ENCODE measurements around the gene ZC3H7B. TPM values are rescaled to one million over a fixed set of nuclear protein-coding genes. Genes with fewer than 3 reads are reported as not detected.

Gene ZC3H7B
- polyA plus RNA-seq, 3 donors = 0.31 to 15.7 (median 0.49) TPM

- Histone ChIP-seq H3K9ac (ENCODE audit: insufficient read depth, low read length, poor library complexity, severe bottlenecking) (no peak overlapping the region), H3K36me3 (replicated peaks in 1 of 2; ENCODE audit: control insufficient read depth in 1 of 2, insufficient read depth in 2 of 2, low read length in 2 of 2) (peaks cover 10 to 16% of the 10 kb centered on the region in 2 donors), H3K4me3 (replicated peaks in 1 of 3; ENCODE audit: low read depth in 2 of 3, low read length in 3 of 3) (no peak overlapping the region), H3K9me3 (replicated peaks in 1 of 2; ENCODE audit: control insufficient read depth in 1 of 2, insufficient read depth in 1 of 2, low read length in 2 of 2) (no peaks in the 10 kb centered on the region), H3K4me1 (ENCODE audit: control insufficient read depth in 1 of 2, insufficient read depth in 2 of 2, low read length in 2 of 2) (no peaks in the 10 kb centered on the region), H3K4me2 (replicated peaks; ENCODE audit: extremely low read depth, low read length, poor library complexity, severe bottlenecking) (no peak overlapping the region), H3K27me3 (ENCODE audit: control insufficient read depth in 2 of 2, insufficient read depth in 2 of 2, low read length in 2 of 2) (no peaks in the 10 kb centered on the region), H2AFZ (ENCODE audit: insufficient read depth, low read depth, low read length, poor library complexity, severe bottlenecking) (no peak overlapping the region), H3K27ac (ENCODE audit: low read depth in 1 of 2, low read length in 2 of 2) (peak overlapping the region in 1 of 2 donors; percentile 39), H4K20me1 (ENCODE audit: insufficient read depth, low read length) (peaks cover 76% of the 10 kb centered on the region), H3K79me2 (ENCODE audit: insufficient read depth, low read length) (peaks cover 90% of the 10 kb centered on the region)
- DNase-seq = no peak
- H3K27me3 Mint-ChIP-seq (ENCODE audit: low read depth in 3 of 3) = peaks cover 0 to 1% (median 0%) of the 10 kb centered on the region in 3 donors
- H3K4me3 Mint-ChIP-seq = no peak overlapping the region
- peak overlapping the region in 4 of 7 donors; percentile 0 to 68 (median 47) for H3K27ac Mint-ChIP-seq
- H3K4me1 Mint-ChIP-seq = peaks cover 36% of the 10 kb centered on the region
- intact Hi-C loops (cut with micrococcal nuclease) = no loop called here
- WGBS (ENCODE audit: insufficient coverage) = 44% methylated on average over 7 of the region's 7 CpGs
- no peak for TF ChIP-seq CTCF (IDR thresholded peaks at IDR 0.05)
- peaks cover 25 to 44% of the 10 kb centered on the region in 2 donors for H3K36me3 Mint-ChIP-seq
- peaks cover 0 to 2% (median 0%) of the 10 kb centered on the region in 7 donors for H3K9me3 Mint-ChIP-seq
These were observed 7.2 kb downstream of the ZC3H7B start for GRCh38 chr22:41308544-41308947.

- Mint-ChIP-seq H3K4me1 (peaks cover 28% of the 10 kb centered on the region), H3K36me3 (peaks cover 28 to 40% of the 10 kb centered on the region in 2 donors), H3K27me3 (ENCODE audit: low read depth in 3 of 3) (peaks cover 0 to 1% (median 0%) of the 10 kb centered on the region in 3 donors), H3K9me3 (peaks cover 0 to 2% (median 0%) of the 10 kb centered on the region in 7 donors), H3K27ac (peak overlapping the region in 1 of 7 donors; percentile 50), H3K4me3 (no peak overlapping the region)
- H2AFZ ChIP-seq (ENCODE audit: insufficient read depth, low read depth, low read length, poor library complexity, severe bottlenecking) = no peak overlapping the region
- TF ChIP-seq CTCF (IDR thresholded peaks at IDR 0.05) = no peak
- H3K4me1 ChIP-seq (ENCODE audit: control insufficient read depth in 1 of 2, insufficient read depth in 2 of 2, low read length in 2 of 2) = no peaks in the 10 kb centered on the region
- no peak for DNase-seq
- no peaks in the 10 kb centered on the region for H3K9me3 ChIP-seq (replicated peaks in 1 of 2; ENCODE audit: control insufficient read depth in 1 of 2, insufficient read depth in 1 of 2, low read length in 2 of 2)
- H3K27ac ChIP-seq (ENCODE audit: low read depth in 1 of 2, low read length in 2 of 2) = no peak overlapping the region
- no peak overlapping the region for H3K4me3 ChIP-seq (replicated peaks in 1 of 3; ENCODE audit: low read depth in 2 of 3, low read length in 3 of 3)
- H3K27me3 ChIP-seq (ENCODE audit: control insufficient read depth in 2 of 2, insufficient read depth in 2 of 2, low read length in 2 of 2) = no peaks in the 10 kb centered on the region
- WGBS (ENCODE audit: insufficient coverage) = 92% methylated on average over 1 of the region's 1 CpG
- H3K4me2 ChIP-seq (replicated peaks; ENCODE audit: extremely low read depth, low read length, poor library complexity, severe bottlenecking) = no peak overlapping the region
- peaks cover 14 to 21% of the 10 kb centered on the region in 2 donors for H3K36me3 ChIP-seq (replicated peaks in 1 of 2; ENCODE audit: control insufficient read depth in 1 of 2, insufficient read depth in 2 of 2, low read length in 2 of 2)
- intact Hi-C loops (cut with micrococcal nuclease) = no loop called here
- peaks cover 72% of the 10 kb centered on the region for H4K20me1 ChIP-seq (ENCODE audit: insufficient read depth, low read length)
- no peak overlapping the region for H3K9ac ChIP-seq (ENCODE audit: insufficient read depth, low read length, poor library complexity, severe bottlenecking)
- peaks cover 81% of the 10 kb centered on the region for H3K79me2 ChIP-seq (ENCODE audit: insufficient read depth, low read length)
These were observed 9.0 kb downstream of the ZC3H7B start for GRCh38 chr22:41310336-41310735.

Measured in CD14-positive monocyte (primary cell).